ENCODE results near the gene TMSB15A. TPM values are rescaled to one million over a fixed set of nuclear protein-coding genes. Genes with fewer than 3 reads are reported as not detected.

The TMSB15A gene
- total and polyA plus RNA-seq, 2 of the 4 experiments (the other 2 are of a cell fraction): 13.6 to 30.5 TPM

- Histone ChIP-seq H3K4me3 (ENCODE audit: insufficient read depth, low read depth, low read length) (no peak overlapping the region), H3K4ac (ENCODE audit: low read depth, low read length) (no peak overlapping the region), H3K9me3 (ENCODE audit: control insufficient read depth, insufficient read depth, low read length) (no peaks in the 10 kb centered on the region), H3K36me3 (ENCODE audit: control insufficient read depth, insufficient read depth, low read length) (no peaks in the 10 kb centered on the region), H2AFZ (replicated peaks; ENCODE audit: low read length, poor library complexity) (no peak overlapping the region), H2BK5ac (ENCODE audit: low read depth, low read length, poor library complexity, severe bottlenecking) (no peak overlapping the region), H3K79me1 (ENCODE audit: low read depth in 1 of 2, low read length in 2 of 2) (no peaks in the 10 kb centered on the region), H2BK120ac (ENCODE audit: low read depth, low read length) (no peak overlapping the region), H2BK15ac (ENCODE audit: low read depth, low read length) (no peak overlapping the region), H3K23ac (ENCODE audit: low read depth, low read length) (no peak overlapping the region), H3K14ac (replicated peaks; ENCODE audit: low read depth, low read length) (no peak overlapping the region), H3K27ac (ENCODE audit: insufficient read depth, low read length) (no peak overlapping the region), H4K5ac (ENCODE audit: low read depth, low read length) (no peak overlapping the region), H3K27me3 (ENCODE audit: control insufficient read depth, insufficient read depth, low read length) (peaks cover 6% of the 10 kb centered on the region), H2AK5ac (ENCODE audit: low read depth, low read length) (no peak overlapping the region), H3K4me1 (ENCODE audit: control insufficient read depth, insufficient read depth, low read length) (no peaks in the 10 kb centered on the region), H3K56ac (ENCODE audit: extremely low read depth, insufficient read depth, low read length) (no peak overlapping the region), H4K8ac (ENCODE audit: low read depth in 2 of 2, low read length in 2 of 2) (no peak overlapping the region), H3K9me1 (ENCODE audit: insufficient read depth, low read length) (no peaks in the 10 kb centered on the region), H3K18ac (ENCODE audit: low read depth, low read length) (no peak overlapping the region), H2AK9ac (replicated peaks; ENCODE audit: low read depth, low read length, poor library complexity) (no peak overlapping the region), H4K91ac (ENCODE audit: insufficient read depth, low read depth, low read length) (no peak overlapping the region), H4K20me1 (ENCODE audit: insufficient read depth, low read length) (no peaks in the 10 kb centered on the region), H3K9ac (ENCODE audit: low read depth, low read length) (no peak overlapping the region), H3K4me2 (ENCODE audit: low read depth, low read length) (no peak overlapping the region), H2BK20ac (ENCODE audit: low read depth, low read length) (no peak overlapping the region)
- ATAC-seq (ENCODE audit: low read depth): no peak
- no peak for DNase-seq
- BruUV-seq (replicated peaks): no TSS peak
- WGBS, 2 experiments (ENCODE audit: extremely low coverage in 2 of 2, insufficient read length in 1 of 2): no CpG with 5 or more reads among the region's 2 CpGs
- in situ Hi-C loops (cut with MboI; ENCODE audit: low sequenced_read_pairs) (no loop called here), intact Hi-C loops (cut with micrococcal nuclease) (no loop called here), dilution Hi-C loops (cut with HindIII; ENCODE audit: low sequenced_read_pairs, unreplicated experiment) (no loop called here)
- CTCF ChIA-PET: no interaction called here
- TF ChIP-seq FOS (IDR thresholded peaks at IDR 0.05; ENCODE audit: low read depth, low read length): no peak
- TF ChIP-seq CHD1 (IDR thresholded peaks at IDR 0.05; ENCODE audit: low read depth, low read length): no peak
- no peak for TF ChIP-seq RAD21 (IDR thresholded peaks at IDR 0.05; ENCODE audit: low read length)
- TF ChIP-seq, protein P1, sequence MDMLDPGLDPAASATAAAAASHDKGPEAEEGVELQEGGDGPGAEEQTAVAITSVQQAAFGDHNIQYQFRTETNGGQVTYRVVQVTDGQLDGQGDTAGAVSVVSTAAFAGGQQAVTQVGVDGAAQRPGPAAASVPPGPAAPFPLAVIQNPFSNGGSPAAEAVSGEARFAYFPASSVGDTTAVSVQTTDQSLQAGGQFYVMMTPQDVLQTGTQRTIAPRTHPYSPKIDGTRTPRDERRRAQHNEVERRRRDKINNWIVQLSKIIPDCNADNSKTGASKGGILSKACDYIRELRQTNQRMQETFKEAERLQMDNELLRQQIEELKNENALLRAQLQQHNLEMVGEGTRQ (IDR thresholded peaks at IDR 0.05; ENCODE audit: low read depth, low read length): no peak
- no peak for TF ChIP-seq CEBPB (IDR thresholded peaks at IDR 0.05; ENCODE audit: low read depth, low read length)
- no peak for TF ChIP-seq MXI1 (IDR thresholded peaks at IDR 0.05; ENCODE audit: borderline replicate concordance, low read depth, low read length)
- POLR2A ChIA-PET (ENCODE audit: unreplicated experiment): no interaction called here
These were observed 42.1 kb upstream of the TMSB15A start for GRCh38 chrX:102558607-102559006.
